Rectal smooth muscle tissue (tissue), 1 donor: ENCODE results near the gene PEPD.
A peak's percentile ranks its signal among the peaks of the same experiment; 100 is the strongest.

Source experiments
- H3K27ac ChIP-seq: one replicate; pipeline ENCODE4 v1.7.0; 2013; ENCODE audit warnings: low read depth, low read length, inconsistent platforms
- H3K27me3 ChIP-seq: one replicate; pipeline ENCODE4 v1.7.0; 2013; ENCODE audit warnings: low read length; ENCODE audit not compliant: control insufficient read depth, insufficient read depth
- H3K36me3 ChIP-seq: one replicate; pipeline ENCODE4 v1.7.0; 2013; ENCODE audit warnings: low read length; ENCODE audit not compliant: control insufficient read depth, insufficient read depth
- H3K4me1 ChIP-seq: one replicate; pipeline ENCODE4 v1.7.0; 2013; ENCODE audit warnings: low read length; ENCODE audit not compliant: control insufficient read depth, insufficient read depth
- H3K4me3 ChIP-seq: one replicate; pipeline ENCODE4 v1.7.0; 2013; ENCODE audit warnings: low read length
- H3K9ac ChIP-seq: one replicate; pipeline ENCODE4 v1.7.0; 2013; ENCODE audit warnings: low read length

Gene PEPD

DNA sequence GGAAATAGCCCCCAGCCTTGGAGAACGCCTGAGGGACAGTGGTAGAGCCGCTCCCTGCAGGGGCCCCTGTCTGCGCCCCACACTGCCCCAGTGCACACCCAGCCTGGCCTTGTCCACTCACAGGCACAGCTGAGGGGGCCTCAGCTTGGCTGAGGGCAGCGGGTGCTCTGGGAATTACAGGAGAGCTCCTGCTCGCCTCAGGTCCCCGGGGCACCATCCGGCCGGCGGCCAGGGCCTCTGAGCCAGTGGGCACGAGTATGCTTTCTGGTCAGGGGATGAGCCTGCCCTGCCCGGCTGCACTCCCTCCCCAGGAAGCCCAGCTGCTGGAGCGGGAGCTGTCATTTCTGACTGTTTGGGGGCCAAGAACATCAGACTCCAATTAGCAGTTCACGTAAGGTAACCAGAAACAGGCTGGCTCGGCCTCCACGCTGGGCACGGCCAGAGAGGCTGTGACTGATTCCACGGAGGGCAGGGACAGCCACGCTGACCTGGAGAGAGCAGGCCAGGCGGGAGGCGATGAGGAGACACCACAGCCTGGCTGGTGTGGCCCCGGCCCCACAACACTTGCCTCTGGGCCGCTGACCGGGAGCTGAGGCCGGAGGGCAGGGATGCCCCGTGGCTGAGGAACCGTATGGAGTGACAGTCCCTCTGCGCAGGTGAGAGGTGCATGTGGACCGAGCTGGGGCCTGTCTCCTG is 132.7 kb downstream of the PEPD start:
- Histone ChIP-seq H3K27me3 (no peaks in the 10 kb centered on the region), H3K9ac (no peak overlapping the region), H3K36me3 (no peaks in the 10 kb centered on the region), H3K27ac (peak overlapping the region; percentile 73), H3K4me3 (no peak overlapping the region), H3K4me1 (peaks cover 26% of the 10 kb centered on the region)

DNA sequence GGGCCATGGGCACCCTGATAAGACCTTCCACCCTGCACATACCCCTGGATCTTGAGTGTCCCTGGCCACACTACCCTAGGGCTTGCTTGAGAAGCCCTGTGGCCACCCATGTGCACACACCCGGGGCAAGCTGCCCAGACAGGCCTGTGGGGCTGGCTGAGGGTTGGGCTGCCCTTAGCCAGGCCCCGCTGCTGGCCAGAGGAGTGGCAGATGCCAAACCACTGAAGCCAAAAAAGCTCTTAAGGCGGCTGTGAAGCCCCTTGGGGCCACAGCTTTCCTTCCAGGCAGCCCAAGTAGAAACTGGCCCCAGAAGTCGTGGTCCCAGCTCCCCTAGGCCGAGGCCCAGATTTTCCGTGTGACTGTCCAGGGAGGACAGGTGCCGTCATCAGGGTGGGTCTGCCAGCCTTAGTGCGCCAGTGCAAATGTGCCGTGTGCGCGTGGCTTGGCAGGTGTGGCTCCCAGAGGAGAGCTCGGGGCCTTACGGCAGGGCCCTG is 133.3 kb downstream of the PEPD start:
- no peaks in the 10 kb centered on the region for H3K27me3 ChIP-seq
- no peak overlapping the region for H3K9ac ChIP-seq
- no peak overlapping the region for H3K27ac ChIP-seq
- no peak overlapping the region for H3K4me3 ChIP-seq
- H3K4me1 ChIP-seq, result peaks cover 26% of the 10 kb centered on the region
- H3K36me3 ChIP-seq, result no peaks in the 10 kb centered on the region

DNA sequence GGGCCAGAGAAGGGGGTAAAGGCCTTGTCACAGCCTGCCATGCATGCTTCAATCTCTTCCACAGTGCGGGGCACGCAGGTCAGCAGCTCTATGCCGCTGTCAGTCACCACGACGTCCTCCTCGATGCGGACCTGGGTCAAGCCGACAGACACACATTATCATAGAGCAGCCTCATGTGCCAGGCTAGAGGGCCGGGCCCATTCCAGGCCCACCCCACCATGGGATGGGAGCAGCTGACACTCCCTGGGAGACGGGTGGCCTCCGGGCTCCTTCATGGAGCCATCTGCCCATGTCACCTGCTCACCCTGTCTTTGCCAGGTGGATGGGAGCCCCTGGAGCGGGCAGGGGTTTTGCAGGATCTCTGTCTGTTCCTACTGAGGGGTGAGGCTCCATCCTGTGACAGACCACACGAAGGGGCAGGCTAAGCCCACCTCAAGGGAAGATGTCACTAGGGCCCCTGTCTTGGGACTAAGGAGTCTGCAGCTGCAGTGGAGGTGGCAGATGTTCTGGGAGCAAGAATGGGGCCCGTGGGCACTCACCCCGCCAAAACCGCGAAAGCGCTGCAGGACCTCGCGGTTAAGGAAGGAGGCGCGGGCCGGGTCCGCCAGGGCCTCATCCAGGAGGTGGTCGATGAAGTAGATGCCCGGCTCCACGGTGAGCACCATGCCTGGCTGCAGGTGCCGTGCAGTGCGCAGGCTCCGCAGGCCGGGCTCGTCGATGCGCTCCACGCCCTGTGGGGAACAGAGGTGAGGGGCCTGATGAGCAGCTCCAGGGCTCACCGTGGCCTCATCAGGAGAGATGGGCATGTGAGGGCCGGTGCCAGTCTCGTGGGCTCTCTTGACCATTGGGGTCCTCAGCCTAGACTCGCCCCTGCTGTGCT is 134.0 kb downstream of the PEPD start:
- no peak overlapping the region for H3K9ac ChIP-seq
- H3K27ac ChIP-seq, result no peak overlapping the region
- H3K27me3 ChIP-seq, result no peaks in the 10 kb centered on the region
- no peak overlapping the region for H3K4me3 ChIP-seq
- H3K36me3 ChIP-seq, result no peaks in the 10 kb centered on the region
- peaks cover 26% of the 10 kb centered on the region for H3K4me1 ChIP-seq

DNA sequence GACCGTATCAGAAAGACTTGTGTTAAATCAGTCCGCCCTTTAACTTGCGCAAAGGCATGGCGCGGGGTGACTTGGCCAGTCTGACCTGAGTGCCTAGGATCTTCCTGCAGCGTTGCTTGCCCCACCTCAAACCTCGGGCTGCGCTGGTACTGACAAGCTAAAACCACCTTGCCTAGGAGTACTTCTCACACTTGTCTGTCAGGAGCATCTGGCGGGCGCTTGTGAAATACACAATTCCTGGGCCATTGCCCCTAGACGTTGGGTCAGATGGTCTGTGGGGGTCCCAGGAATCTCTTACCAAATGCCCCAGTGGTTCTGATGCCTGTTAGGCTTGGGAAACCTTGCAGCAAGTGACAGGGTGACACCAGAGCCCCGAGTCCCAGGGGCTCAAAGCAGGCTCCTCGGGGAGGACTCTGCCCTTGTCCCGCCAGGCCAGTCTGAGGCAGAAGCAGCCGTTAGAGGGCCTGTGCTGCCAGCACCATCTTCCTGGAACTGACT is 135.2 kb downstream of the PEPD start:
- Histone ChIP-seq H3K9ac (no peak overlapping the region), H3K27me3 (no peaks in the 10 kb centered on the region), H3K4me1 (peaks cover 26% of the 10 kb centered on the region), H3K27ac (no peak overlapping the region), H3K4me3 (no peak overlapping the region), H3K36me3 (peaks cover under 1% of the 10 kb centered on the region)

DNA sequence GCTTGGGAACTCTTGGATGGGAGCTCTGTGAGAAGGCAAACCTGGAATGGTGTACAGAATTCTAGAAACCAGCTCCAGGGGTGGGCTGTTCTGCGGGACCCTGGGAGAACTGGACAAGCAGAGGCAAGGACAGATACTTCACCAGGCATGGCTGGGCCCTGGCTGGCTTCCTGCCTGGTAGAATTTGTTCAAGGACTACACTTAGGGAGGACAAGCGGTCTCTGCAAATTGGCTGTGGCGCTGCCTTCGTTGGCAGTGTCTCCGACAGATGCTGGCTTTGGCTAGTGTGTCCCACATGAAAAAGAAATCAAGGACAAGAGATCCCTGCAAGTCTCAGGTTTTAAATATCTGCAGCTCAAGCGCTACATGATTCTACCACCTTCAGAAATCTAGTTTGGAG is 135.6 kb downstream of the PEPD start:
- no peak overlapping the region for H3K27ac ChIP-seq
- peaks cover 22% of the 10 kb centered on the region for H3K4me1 ChIP-seq
- no peak overlapping the region for H3K4me3 ChIP-seq
- peaks cover 5% of the 10 kb centered on the region for H3K36me3 ChIP-seq
- H3K9ac ChIP-seq, result no peak overlapping the region
- no peaks in the 10 kb centered on the region for H3K27me3 ChIP-seq

DNA sequence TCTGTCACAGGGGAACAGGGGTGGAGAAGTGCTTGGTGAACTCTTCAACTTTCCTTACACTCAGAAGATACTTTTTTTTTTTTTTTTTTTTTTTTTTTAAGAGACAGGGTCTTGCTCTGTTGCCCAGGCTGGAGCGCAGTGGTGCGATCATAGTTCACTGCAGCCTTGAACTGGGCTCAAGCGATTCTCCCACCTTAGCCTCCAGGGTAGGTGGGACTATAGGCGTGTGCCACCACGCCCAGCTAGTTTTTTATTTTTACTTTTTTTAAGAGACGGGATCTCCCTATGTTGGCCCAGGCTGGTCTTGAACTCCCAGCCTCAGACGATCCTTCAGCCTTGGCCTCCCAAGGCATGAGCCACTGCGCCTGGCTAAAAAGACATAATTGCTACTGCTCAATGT is 136.6 kb downstream of the PEPD start:
- no peaks in the 10 kb centered on the region for H3K27me3 ChIP-seq
- H3K36me3 ChIP-seq, result peaks cover 7% of the 10 kb centered on the region
- no peak overlapping the region for H3K4me3 ChIP-seq
- H3K9ac ChIP-seq, result no peak overlapping the region
- no peak overlapping the region for H3K27ac ChIP-seq
- H3K4me1 ChIP-seq, result peaks cover 14% of the 10 kb centered on the region

DNA sequence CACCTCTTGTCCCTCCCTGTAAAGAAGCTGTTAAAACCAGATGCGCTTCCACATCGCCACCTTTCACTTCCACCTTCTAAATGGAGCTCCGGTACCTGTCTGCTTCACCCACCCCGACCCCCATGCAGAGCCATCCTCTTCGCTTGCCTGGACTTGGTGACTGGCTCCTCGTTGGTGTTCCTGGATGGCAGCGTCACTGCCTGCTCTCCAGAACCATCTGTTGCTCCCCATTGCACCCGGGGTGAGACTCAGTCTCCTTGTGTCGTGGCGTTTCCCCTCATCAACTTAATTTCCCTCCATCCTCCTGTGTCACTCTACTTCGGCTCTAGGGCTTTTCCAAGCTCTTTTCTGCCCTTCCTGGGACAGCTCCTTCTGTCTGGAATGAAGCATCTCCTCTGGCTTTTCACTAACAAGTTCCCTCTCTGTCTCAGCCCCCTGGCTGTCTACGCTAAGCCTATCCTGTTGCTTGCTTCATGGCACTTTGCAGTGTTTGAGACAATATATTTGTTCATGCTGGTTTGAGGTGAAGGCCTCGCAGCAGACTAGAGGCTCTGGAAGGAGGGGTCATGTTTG is 137.8 kb downstream of the PEPD start:
- Histone ChIP-seq H3K27ac (no peak overlapping the region), H3K9ac (no peak overlapping the region), H3K36me3 (peaks cover 7% of the 10 kb centered on the region), H3K4me3 (no peak overlapping the region), H3K4me1 (peaks cover 2% of the 10 kb centered on the region), H3K27me3 (no peaks in the 10 kb centered on the region)

DNA sequence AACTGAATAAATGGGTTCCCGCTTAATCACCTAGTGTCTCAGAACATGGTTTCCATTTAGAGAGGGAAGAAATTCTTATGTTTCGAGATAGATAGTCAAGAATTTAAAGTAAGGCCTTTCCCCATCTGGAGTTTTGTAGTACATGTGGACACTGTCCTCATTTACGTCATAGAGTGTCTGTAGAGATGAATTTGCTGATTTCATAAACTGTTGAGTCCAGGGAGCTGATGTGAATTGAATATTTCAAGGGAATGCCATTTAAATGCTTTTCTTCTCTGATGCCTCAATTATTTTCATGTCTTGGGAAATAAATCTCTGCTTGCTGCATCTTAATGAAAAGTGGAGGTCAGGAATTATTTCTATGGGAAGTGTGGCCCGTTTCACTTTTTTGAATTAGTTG is 138.6 kb downstream of the PEPD start:
- Histone ChIP-seq H3K36me3 (peaks cover 7% of the 10 kb centered on the region), H3K9ac (no peak overlapping the region), H3K4me1 (no peaks in the 10 kb centered on the region), H3K4me3 (no peak overlapping the region), H3K27me3 (no peaks in the 10 kb centered on the region), H3K27ac (no peak overlapping the region)

DNA sequence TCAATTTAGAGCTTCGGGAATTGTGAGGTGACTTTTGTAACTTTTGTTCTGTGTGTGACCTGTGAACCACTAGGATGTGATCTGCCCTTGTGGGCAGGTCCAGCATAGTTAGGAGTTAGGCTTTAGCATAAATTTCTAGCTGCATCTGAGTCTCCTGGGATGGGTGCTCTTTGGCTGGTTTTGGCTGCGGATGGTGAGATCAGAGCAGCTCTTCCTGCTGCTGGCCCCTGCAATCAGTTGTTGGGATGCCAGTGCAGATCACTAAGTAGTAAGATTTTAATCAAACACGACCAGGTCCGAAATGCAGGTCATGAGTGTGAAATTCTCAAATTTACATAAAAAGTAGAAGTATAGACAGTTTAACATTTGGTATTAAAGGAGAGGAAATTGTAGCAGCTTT is 139.6 kb downstream of the PEPD start:
- no peaks in the 10 kb centered on the region for H3K27me3 ChIP-seq
- H3K4me1 ChIP-seq, result no peaks in the 10 kb centered on the region
- H3K27ac ChIP-seq, result no peak overlapping the region
- H3K9ac ChIP-seq, result no peak overlapping the region
- H3K4me3 ChIP-seq, result no peak overlapping the region
- peaks cover 7% of the 10 kb centered on the region for H3K36me3 ChIP-seq

DNA sequence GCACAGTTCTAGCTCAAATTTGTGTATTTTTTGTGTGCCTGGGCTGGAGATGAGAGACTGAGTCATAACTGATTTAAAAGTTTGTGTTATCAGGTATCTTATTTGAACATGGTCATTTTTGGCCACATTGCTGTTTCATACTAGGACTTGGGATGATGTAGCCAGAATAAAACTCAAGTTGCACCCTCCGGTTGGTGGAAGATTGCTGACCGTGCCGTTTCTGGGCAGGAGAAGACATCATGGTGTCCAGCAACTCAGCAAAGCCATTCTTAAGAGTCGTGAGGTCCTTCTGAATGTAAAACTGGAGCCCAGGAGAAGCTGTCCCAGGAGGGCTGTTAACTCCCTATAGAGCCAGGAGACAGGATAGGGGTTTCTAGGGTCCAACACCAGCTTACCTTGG is 140.5 kb downstream of the PEPD start:
- no peak overlapping the region for H3K4me3 ChIP-seq
- no peak overlapping the region for H3K9ac ChIP-seq
- no peaks in the 10 kb centered on the region for H3K27me3 ChIP-seq
- H3K27ac ChIP-seq, result no peak overlapping the region
- peaks cover 3% of the 10 kb centered on the region for H3K4me1 ChIP-seq
- peaks cover 7% of the 10 kb centered on the region for H3K36me3 ChIP-seq

DNA sequence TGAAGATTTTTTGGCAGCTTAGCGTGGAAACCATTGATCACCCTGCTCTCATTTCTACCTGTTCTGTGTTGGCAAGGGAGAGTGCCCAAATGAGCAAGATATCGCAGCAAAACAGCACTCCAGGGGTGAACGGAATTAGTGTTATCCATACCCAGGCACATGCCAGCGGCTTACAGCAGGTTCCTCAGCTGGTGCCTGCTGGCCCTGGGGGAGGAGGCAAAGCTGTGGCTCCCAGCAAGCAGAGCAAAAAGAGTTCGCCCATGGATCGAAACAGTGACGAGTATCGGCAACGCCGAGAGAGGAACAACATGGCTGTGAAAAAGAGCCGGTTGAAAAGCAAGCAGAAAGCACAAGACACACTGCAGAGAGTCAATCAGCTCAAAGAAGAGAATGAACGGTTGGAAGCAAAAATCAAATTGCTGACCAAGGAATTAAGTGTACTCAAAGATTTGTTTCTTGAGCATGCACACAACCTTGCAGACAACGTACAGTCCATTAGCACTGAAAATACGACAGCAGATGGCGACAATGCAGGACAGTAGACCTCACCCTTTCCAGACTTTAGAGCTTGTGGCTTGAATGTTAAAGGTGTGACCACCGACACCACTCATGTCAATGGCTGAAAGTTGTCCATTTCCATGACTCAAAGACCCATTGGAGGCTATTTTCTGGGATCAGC is 142.3 kb downstream of the PEPD start:
- Histone ChIP-seq H3K4me3 (no peak overlapping the region), H3K27me3 (no peaks in the 10 kb centered on the region), H3K4me1 (peaks cover 14% of the 10 kb centered on the region), H3K36me3 (peaks cover 7% of the 10 kb centered on the region), H3K9ac (no peak overlapping the region), H3K27ac (no peak overlapping the region)
